Measurements from ENCODE around the gene CARD6. TPM values are rescaled to one million over a fixed set of nuclear protein-coding genes. Genes with fewer than 3 reads are reported as not detected.

CARD6 gene
- total and polyA plus RNA-seq, 2 experiments from 2014 or later, result 1.4 to 5.5 TPM

GRCh38 chr5:40834849-40835787 lies 6.0 kb upstream of the CARD6 start, which contains the start of gene RPL37:
Gene RPL37, minus strand, starts transcription at chr5:40835222. Its CDS starts 37 bp downstream, at chr5:40835185.
- H2AFZ ChIP-seq, result peak within 1 kb of the TSS; percentile 92
- H3K27me3 ChIP-seq, result no peaks in the 10 kb centered on the region
- 2% methylated on average over 61 of the region's 61 CpGs for WGBS (ENCODE audit: low lambda C conversion rate, missing lambda C conversion rate)
- H3K79me2 ChIP-seq, result peaks cover 47% of the 10 kb centered on the region
- peaks cover 31% of the 10 kb centered on the region for H4K20me1 ChIP-seq (ENCODE audit: insufficient read depth, poor library complexity, severe bottlenecking)
- TF ChIP-seq EZH2 (IDR thresholded peaks at IDR 0.05; ENCODE audit: borderline replicate concordance), result no peak
- no peaks in the 10 kb centered on the region for H3K9me2 ChIP-seq (replicated peaks; ENCODE audit: insufficient read depth)
- peak; percentile 97 for DNase-seq (ENCODE audit: low spot score)
- H3K9me3 ChIP-seq (ENCODE audit: low read depth), result no peaks in the 10 kb centered on the region
- peak within 1 kb of the TSS; percentile 86 for H3K4me2 ChIP-seq
- H3K4me1 ChIP-seq (ENCODE audit: insufficient read depth), result peaks cover 23% of the 10 kb centered on the region
- peaks cover 7% of the 10 kb centered on the region for H3K36me3 ChIP-seq (replicated peaks; ENCODE audit: insufficient read depth, low read depth)
- peak within 1 kb of the TSS; percentile 99 for H3K27ac ChIP-seq
- H3K4me3 ChIP-seq, result peak within 1 kb of the TSS; percentile 70

GRCh38 chr5:40838086-40838485 lies 3.1 kb upstream of the CARD6 start:
- Histone ChIP-seq H3K4me2 (no peak overlapping the region), H3K79me2 (peaks cover 18% of the 10 kb centered on the region), H3K27ac (no peak overlapping the region), H4K20me1 (ENCODE audit: insufficient read depth, poor library complexity, severe bottlenecking) (peaks cover 11% of the 10 kb centered on the region), H3K4me1 (ENCODE audit: insufficient read depth) (peaks cover 11% of the 10 kb centered on the region), H3K27me3 (no peaks in the 10 kb centered on the region), H2AFZ (no peak overlapping the region), H3K9me2 (replicated peaks; ENCODE audit: insufficient read depth) (no peaks in the 10 kb centered on the region), H3K4me3 (no peak overlapping the region), H3K36me3 (replicated peaks; ENCODE audit: insufficient read depth, low read depth) (peaks cover 7% of the 10 kb centered on the region), H3K9me3 (ENCODE audit: low read depth) (no peaks in the 10 kb centered on the region)
- WGBS (ENCODE audit: low lambda C conversion rate, missing lambda C conversion rate), result 94% methylated on average over 6 of the region's 6 CpGs
- no peak for TF ChIP-seq EZH2 (IDR thresholded peaks at IDR 0.05; ENCODE audit: borderline replicate concordance)
- TF ChIP-seq EZH2phosphoT487 (IDR thresholded peaks at IDR 0.05; ENCODE audit: low read depth, severe bottlenecking, unreplicated experiment), result no peak
- TF ChIP-seq, protein P1, sequence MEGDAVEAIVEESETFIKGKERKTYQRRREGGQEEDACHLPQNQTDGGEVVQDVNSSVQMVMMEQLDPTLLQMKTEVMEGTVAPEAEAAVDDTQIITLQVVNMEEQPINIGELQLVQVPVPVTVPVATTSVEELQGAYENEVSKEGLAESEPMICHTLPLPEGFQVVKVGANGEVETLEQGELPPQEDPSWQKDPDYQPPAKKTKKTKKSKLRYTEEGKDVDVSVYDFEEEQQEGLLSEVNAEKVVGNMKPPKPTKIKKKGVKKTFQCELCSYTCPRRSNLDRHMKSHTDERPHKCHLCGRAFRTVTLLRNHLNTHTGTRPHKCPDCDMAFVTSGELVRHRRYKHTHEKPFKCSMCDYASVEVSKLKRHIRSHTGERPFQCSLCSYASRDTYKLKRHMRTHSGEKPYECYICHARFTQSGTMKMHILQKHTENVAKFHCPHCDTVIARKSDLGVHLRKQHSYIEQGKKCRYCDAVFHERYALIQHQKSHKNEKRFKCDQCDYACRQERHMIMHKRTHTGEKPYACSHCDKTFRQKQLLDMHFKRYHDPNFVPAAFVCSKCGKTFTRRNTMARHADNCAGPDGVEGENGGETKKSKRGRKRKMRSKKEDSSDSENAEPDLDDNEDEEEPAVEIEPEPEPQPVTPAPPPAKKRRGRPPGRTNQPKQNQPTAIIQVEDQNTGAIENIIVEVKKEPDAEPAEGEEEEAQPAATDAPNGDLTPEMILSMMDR (IDR thresholded peaks at IDR 0.05; ENCODE audit: poor library complexity), result no peak
- DNase-seq (ENCODE audit: low spot score), result no peak

DNA sequence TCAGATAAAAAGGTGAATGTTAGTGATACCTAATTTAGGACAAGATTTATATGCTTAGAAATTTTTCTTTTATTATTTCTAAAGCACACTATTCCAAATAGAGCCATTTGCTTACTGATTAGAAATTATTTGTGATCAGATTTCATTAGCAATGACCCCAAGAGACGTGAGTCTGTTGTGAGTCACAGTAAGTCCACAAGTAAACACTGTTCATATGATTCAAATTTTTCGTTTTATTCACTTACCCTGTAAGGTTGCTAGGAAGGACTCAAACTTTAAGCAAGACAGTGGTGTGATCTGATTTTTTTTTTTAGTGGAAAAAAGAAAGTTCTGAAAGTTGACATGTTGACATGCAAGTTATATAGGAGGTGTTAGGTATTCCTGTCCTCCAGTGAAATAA lies 1.2 kb downstream of the CARD6 start:
- Histone ChIP-seq H3K4me2 (peak overlapping the region; percentile 65), H3K9me2 (replicated peaks; ENCODE audit: insufficient read depth) (no peaks in the 10 kb centered on the region), H3K27ac (no peak overlapping the region), H2AFZ (peak overlapping the region; percentile 38), H3K9me3 (ENCODE audit: low read depth) (no peaks in the 10 kb centered on the region), H3K4me3 (peak overlapping the region; percentile 13), H3K27me3 (no peaks in the 10 kb centered on the region), H3K79me2 (no peaks in the 10 kb centered on the region), H3K4me1 (ENCODE audit: insufficient read depth) (no peaks in the 10 kb centered on the region), H4K20me1 (ENCODE audit: insufficient read depth, poor library complexity, severe bottlenecking) (no peaks in the 10 kb centered on the region), H3K36me3 (replicated peaks; ENCODE audit: insufficient read depth, low read depth) (no peaks in the 10 kb centered on the region)
- 57% methylated on average over 2 of the region's 2 CpGs for whole genome bisulfite sequencing (ENCODE audit: low lambda C conversion rate, missing lambda C conversion rate)
- no peak for DNase-seq (ENCODE audit: low spot score)
- TF ChIP-seq, protein P1 (IDR thresholded peaks at IDR 0.05; ENCODE audit: poor library complexity), result no peak
- no peak for TF ChIP-seq EZH2 (IDR thresholded peaks at IDR 0.05; ENCODE audit: borderline replicate concordance)
- no peak for TF ChIP-seq EZH2phosphoT487 (IDR thresholded peaks at IDR 0.05; ENCODE audit: low read depth, severe bottlenecking, unreplicated experiment)

DNA sequence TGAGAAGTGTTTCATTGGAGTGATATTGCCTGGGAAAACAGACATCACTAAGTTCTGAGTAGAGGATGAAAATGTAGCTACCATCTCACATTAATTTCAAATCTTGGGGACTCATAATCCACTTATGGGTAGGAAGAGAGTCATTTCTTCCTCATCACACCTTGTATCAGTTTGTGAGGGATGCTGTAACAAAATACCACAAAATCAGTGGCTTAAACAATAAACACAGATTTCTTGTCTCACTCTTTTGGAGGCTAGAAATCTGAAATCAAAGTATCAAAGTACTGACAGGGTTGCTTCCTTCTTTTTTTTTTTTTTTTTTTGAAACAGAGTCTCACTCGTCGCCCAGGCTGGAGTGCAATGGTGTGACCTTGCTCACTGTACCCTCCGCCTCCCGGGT lies 3.4 kb downstream of the CARD6 start:
- Histone ChIP-seq H3K27ac (no peak overlapping the region), H3K9me2 (replicated peaks; ENCODE audit: insufficient read depth) (no peaks in the 10 kb centered on the region), H3K79me2 (no peaks in the 10 kb centered on the region), H3K9me3 (ENCODE audit: low read depth) (no peaks in the 10 kb centered on the region), H3K27me3 (no peaks in the 10 kb centered on the region), H2AFZ (no peak overlapping the region), H3K4me1 (ENCODE audit: insufficient read depth) (no peaks in the 10 kb centered on the region), H3K4me2 (no peak overlapping the region), H4K20me1 (ENCODE audit: insufficient read depth, poor library complexity, severe bottlenecking) (no peaks in the 10 kb centered on the region), H3K4me3 (no peak overlapping the region), H3K36me3 (replicated peaks; ENCODE audit: insufficient read depth, low read depth) (no peaks in the 10 kb centered on the region)
- WGBS (ENCODE audit: low lambda C conversion rate, missing lambda C conversion rate), result 100% methylated on average over 3 of the region's 4 CpGs
- DNase-seq (ENCODE audit: low spot score), result no peak
- TF ChIP-seq EZH2 (IDR thresholded peaks at IDR 0.05; ENCODE audit: borderline replicate concordance), result no peak
- TF ChIP-seq EZH2phosphoT487 (IDR thresholded peaks at IDR 0.05; ENCODE audit: low read depth, severe bottlenecking, unreplicated experiment), result no peak
- TF ChIP-seq, protein P1 (IDR thresholded peaks at IDR 0.05; ENCODE audit: poor library complexity), result no peak

All from hepatocyte (in vitro differentiated cells).